SK-N-SH (cell line): Measurements from ENCODE around the gene PEX12. TPM values are rescaled to one million over a fixed set of nuclear protein-coding genes. Genes with fewer than 3 reads are reported as not detected.

Source experiments
- CTCF ChIA-PET: fragments of 300-600, 350-600 bp; formaldehyde crosslinking; extraction: SDS; loops from one replicate; lab custom pipeline; 2021; lab: Yijun Ruan, JAX
- POLR2A ChIA-PET: fragments of 350-600 bp; sonication (Branson Sonifier 250); formaldehyde crosslinking; extraction: SDS; loops from one replicate; lab custom pipeline; 2020; ENCODE audit warnings: antibody characterized with exemption, inconsistent platforms; lab: Yijun Ruan, JAX
- DNase-seq: peaks from one replicate; pipeline ENCODE4 v3.0.0; 2012
- H2AFZ ChIP-seq: fragments of 200-600 bp; sonication (generic); 2 replicates; pipeline ENCODE4 v1.8.1; 2016; ENCODE audit warnings: antibody characterized with exemption, mild to moderate bottlenecking, low read depth
- H3F3A ChIP-seq: fragments of 200-600 bp; sonication (generic); replicated peaks from 2 replicates; pipeline ENCODE3; 2016; ENCODE audit warnings: antibody characterized with exemption, mild to moderate bottlenecking; ENCODE audit not compliant: insufficient read depth
- H3K27ac ChIP-seq, 2 experiments: fragments of 200-500 bp in 1 of 2; fragments of 200-600 bp in 1 of 2; sonication (Bioruptor generic) in 1 of 2; sonication (generic), shearing (Covaris generic) in 1 of 2; 2 replicates each; pipeline versions ENCODE4 v1.5.1 to v1.6.1; 2014 to 2016; ENCODE audit warnings: low read depth in 2 of 2, inconsistent platforms in 1 of 2, low read length in 1 of 2, mild to moderate bottlenecking in 1 of 2, mixed read lengths in 1 of 2
- H3K27me3 ChIP-seq: fragments of 200-600 bp; sonication (generic), shearing (Covaris generic); 2 replicates; pipeline ENCODE4 v1.6.1; 2016; ENCODE audit warnings: mixed run types; ENCODE audit not compliant: insufficient read depth
- H3K36me3 ChIP-seq, 2 experiments: fragments of 200-500 bp in 1 of 2; fragments of 200-600 bp in 1 of 2; sonication (Bioruptor generic) in 1 of 2; sonication (generic) in 1 of 2; replicated peaks in 1 of 2; 2 replicates each; pipeline versions ENCODE3 to v1.5.1; 2014 to 2016; ENCODE audit warnings: low read length in 1 of 2, mild to moderate bottlenecking in 1 of 2; ENCODE audit not compliant: insufficient read depth in 2 of 2, control insufficient read depth in 1 of 2
- H3K4me1 ChIP-seq, 2 experiments: fragments of 200-500 bp in 1 of 2; fragments of 200-600 bp in 1 of 2; sonication (Bioruptor generic) in 1 of 2; sonication (generic), shearing (Covaris generic) in 1 of 2; 2 replicates each; pipeline versions ENCODE4 v1.5.1 to v1.6.1; 2014 to 2016; ENCODE audit warnings: low read depth in 1 of 2, low read length in 1 of 2, mixed run types in 1 of 2; ENCODE audit not compliant: insufficient read depth in 2 of 2, control insufficient read depth in 1 of 2
- H3K4me2 ChIP-seq: fragments of 200-600 bp; sonication (generic), shearing (Covaris generic); 2 replicates; pipeline ENCODE4 v1.6.1; 2017; ENCODE audit warnings: mixed run types
- H3K4me3 ChIP-seq, 2 experiments: fragments of 200-500 bp in 1 of 2; fragments of 200-600 bp in 1 of 2; sonication (Bioruptor generic) in 1 of 2; sonication (generic), shearing (Covaris generic) in 1 of 2; 2 replicates each; pipeline versions ENCODE4 v1.5.1 to v1.8.1; 2014 to 2016; ENCODE audit warnings: low read depth in 2 of 2, inconsistent platforms in 1 of 2, low read length in 1 of 2, mild to moderate bottlenecking in 1 of 2, mixed read lengths in 1 of 2, moderate library complexity in 1 of 2
- H3K79me2 ChIP-seq: fragments of 200-600 bp; sonication (generic); 2 replicates; pipeline ENCODE4 v1.8.1; 2017; ENCODE audit warnings: mild to moderate bottlenecking; ENCODE audit not compliant: insufficient read depth
- H3K9ac ChIP-seq: fragments of 200-600 bp; sonication (generic); 2 replicates; pipeline ENCODE4 v1.6.1; 2017; ENCODE audit warnings: mixed run types
- H3K9me2 ChIP-seq: fragments of 200-600 bp; sonication (generic); 2 replicates; pipeline ENCODE4 v1.6.1; 2017; ENCODE audit warnings: mixed run types
- H3K9me3 ChIP-seq: fragments of 200-600 bp; sonication (generic); 2 replicates; pipeline ENCODE4 v1.6.1; 2017; ENCODE audit warnings: mixed run types, mild to moderate bottlenecking, moderate library complexity
- H4K20me1 ChIP-seq: fragments of 200-600 bp; sonication (generic); 2 replicates; pipeline ENCODE4 v1.6.1; 2017; ENCODE audit warnings: mild to moderate bottlenecking, mixed run types; ENCODE audit not compliant: insufficient read depth
- CHD2 ChIP-seq: fragments of 150-350 bp; IDR thresholded peaks from 2 replicates; pipeline ENCODE4 v1.6.1; 2018; ENCODE audit warnings: low read length; ENCODE audit not compliant: partially characterized antibody
- EP300 ChIP-seq, 2 experiments: IDR thresholded peaks; 2 replicates each; pipeline versions ENCODE4 v1.4.0 to v1.6.1; 2012; ENCODE audit warnings: borderline replicate concordance in 1 of 2, low read depth in 1 of 2, low read length in 1 of 2
- FOSL2 ChIP-seq: IDR thresholded peaks from 2 replicates; pipeline ENCODE4 v1.4.0; 2012; ENCODE audit warnings: low read depth, mild to moderate bottlenecking, moderate library complexity, borderline replicate concordance
- FOXM1 ChIP-seq: IDR thresholded peaks from 2 replicates; pipeline ENCODE4 v1.4.0; 2012; ENCODE audit warnings: low read depth, mild to moderate bottlenecking
- GATA2 ChIP-seq: sonication (generic); formaldehyde crosslinking; IDR thresholded peaks from 2 replicates; pipeline ENCODE4 v1.5.0; 2020; ENCODE audit warnings: mild to moderate bottlenecking, missing genetic modification reagents
- MEF2A ChIP-seq: IDR thresholded peaks from 2 replicates; pipeline ENCODE4 v1.4.0; 2012; ENCODE audit warnings: low read depth, borderline replicate concordance
- MXI1 ChIP-seq: IDR thresholded peaks from 2 replicates; pipeline ENCODE4 v1.6.1; 2012; ENCODE audit warnings: mild to moderate bottlenecking, low read depth, low read length, improper control_type of control experiment
- NFIC ChIP-seq: IDR thresholded peaks from 2 replicates; pipeline ENCODE4 v1.4.0; 2012; ENCODE audit warnings: borderline replicate concordance
- POLR2AphosphoS5 ChIP-seq: IDR thresholded peaks from 2 replicates; pipeline ENCODE4 v1.6.1; 2012; ENCODE audit warnings: low read depth, low read length
- RAD21 ChIP-seq: IDR thresholded peaks from 2 replicates; pipeline ENCODE4 v1.6.1; 2012; ENCODE audit warnings: mild to moderate bottlenecking, low read length
- RCOR1 ChIP-seq: fragments of 150-350 bp; IDR thresholded peaks from 2 replicates; pipeline ENCODE4 v1.6.1; 2017; ENCODE audit warnings: antibody characterized with exemption, low read length
- RFX5 ChIP-seq: IDR thresholded peaks from 2 replicates; pipeline ENCODE4 v1.6.1; 2012; ENCODE audit warnings: mild to moderate bottlenecking, improper control_type of control experiment, low read length
- TEAD4 ChIP-seq: IDR thresholded peaks from 2 replicates; pipeline ENCODE4 v1.4.0; 2012; ENCODE audit warnings: mild to moderate bottlenecking, borderline replicate concordance; ENCODE audit not compliant: insufficient read depth
- YY1 ChIP-seq: IDR thresholded peaks from 2 replicates; pipeline ENCODE4 v1.4.0; 2012; ENCODE audit warnings: low read depth, mild to moderate bottlenecking
- WGBS: methylation state at CpG from one replicate; pipeline ENCODE4 v1.1.6; 2017; ENCODE audit warnings: low lambda C conversion rate; 5-methylcytosine and 5-hydroxymethylcytosine counted together
- polyA plus RNA-seq, 3 experiments: library from polyadenylated mRNA; depleted of rRNA; stranded (reverse); fragments of >200 nt; gene quantifications; 2 replicates each; pipeline ENCODE4 v1.2.3, GENCODE V29; 2012
- TF ChIP-seq, protein P1 (sequence below): fragments of 200-600 bp; sonication (generic); IDR thresholded peaks from 2 replicates; pipeline ENCODE4 v1.6.1; 2017; ENCODE audit warnings: antibody characterized with exemption, mild to moderate bottlenecking, moderate library complexity
- TF ChIP-seq, protein P2 (sequence below): fragments of 150-350 bp; IDR thresholded peaks from 2 replicates; pipeline ENCODE4 v1.6.1; 2016; ENCODE audit warnings: mild to moderate bottlenecking, low read depth, low read length
- TF ChIP-seq, protein P3 (sequence below): fragments of 150-350 bp; IDR thresholded peaks from 2 replicates; pipeline ENCODE4 v1.6.1; 2017; ENCODE audit warnings: antibody characterized with exemption, low read length, low read depth, borderline replicate concordance

PEX12 gene
- polyA plus RNA-seq, 1 of the 3 experiments (the other 2 are of a cell fraction): 4.3 TPM

DNA sequence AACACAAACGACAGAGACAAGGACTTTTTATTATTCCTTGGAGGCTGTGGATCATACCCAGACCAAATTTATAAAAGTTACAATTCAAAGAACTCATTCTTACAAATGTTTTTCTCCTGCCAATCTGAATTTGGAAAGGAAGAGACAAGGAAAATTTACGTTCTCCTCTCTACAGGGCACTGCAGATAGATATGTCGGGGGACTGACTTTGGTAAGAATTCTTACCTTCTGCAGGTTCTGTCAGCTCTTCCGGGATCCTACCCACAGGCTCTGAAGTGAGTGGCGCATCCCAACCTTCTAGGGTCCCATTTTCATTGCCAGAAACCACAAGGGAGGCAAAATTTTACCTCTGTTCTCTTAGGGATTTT is 38.7 kb downstream of the PEX12 start:
- WGBS: 33% methylated on average over 5 of the region's 5 CpGs
- Histone ChIP-seq H3K4me3 (peak overlapping the region in 1 of 2 experiments; percentile 28; a peak in 1 of 4 replicates), H3K4me2 (0 out of 2 replicates have a peak overlapping the region, but pooled peaks have one; percentile 2), H4K20me1 (no peaks in the 10 kb centered on the region), H3K9me3 (no peaks in the 10 kb centered on the region), H3K27me3 (peaks cover 24% of the 10 kb centered on the region), H3K79me2 (no peaks in the 10 kb centered on the region), H3K4me1 (no peaks in the 10 kb centered on the region), H3K9ac (no peak overlapping the region), H3K27ac (no peak overlapping the region), H3F3A (peaks cover 5% of the 10 kb centered on the region), H3K9me2 (no peaks in the 10 kb centered on the region), H3K36me3 (no peaks in the 10 kb centered on the region), H2AFZ (peak overlapping the region; percentile 29; the same call in 1 of the 2 replicates)
- ChIA-PET POLR2A (no interaction called here), CTCF (interaction anchor here (0.5 to 8.9 kb wide), 35 partner anchors 10 to 1121 kb away, joined by 3 to 118 read pairs (median 4); partner anchors contain the start of gene SLFN14)
- no peak for TF ChIP-seq RAD21
- TF ChIP-seq, protein P1, sequence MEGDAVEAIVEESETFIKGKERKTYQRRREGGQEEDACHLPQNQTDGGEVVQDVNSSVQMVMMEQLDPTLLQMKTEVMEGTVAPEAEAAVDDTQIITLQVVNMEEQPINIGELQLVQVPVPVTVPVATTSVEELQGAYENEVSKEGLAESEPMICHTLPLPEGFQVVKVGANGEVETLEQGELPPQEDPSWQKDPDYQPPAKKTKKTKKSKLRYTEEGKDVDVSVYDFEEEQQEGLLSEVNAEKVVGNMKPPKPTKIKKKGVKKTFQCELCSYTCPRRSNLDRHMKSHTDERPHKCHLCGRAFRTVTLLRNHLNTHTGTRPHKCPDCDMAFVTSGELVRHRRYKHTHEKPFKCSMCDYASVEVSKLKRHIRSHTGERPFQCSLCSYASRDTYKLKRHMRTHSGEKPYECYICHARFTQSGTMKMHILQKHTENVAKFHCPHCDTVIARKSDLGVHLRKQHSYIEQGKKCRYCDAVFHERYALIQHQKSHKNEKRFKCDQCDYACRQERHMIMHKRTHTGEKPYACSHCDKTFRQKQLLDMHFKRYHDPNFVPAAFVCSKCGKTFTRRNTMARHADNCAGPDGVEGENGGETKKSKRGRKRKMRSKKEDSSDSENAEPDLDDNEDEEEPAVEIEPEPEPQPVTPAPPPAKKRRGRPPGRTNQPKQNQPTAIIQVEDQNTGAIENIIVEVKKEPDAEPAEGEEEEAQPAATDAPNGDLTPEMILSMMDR: no peak; the same call in 1 of the 2 replicates
- TF ChIP-seq MEF2A: no peak
- DNase-seq: no peak

DNA sequence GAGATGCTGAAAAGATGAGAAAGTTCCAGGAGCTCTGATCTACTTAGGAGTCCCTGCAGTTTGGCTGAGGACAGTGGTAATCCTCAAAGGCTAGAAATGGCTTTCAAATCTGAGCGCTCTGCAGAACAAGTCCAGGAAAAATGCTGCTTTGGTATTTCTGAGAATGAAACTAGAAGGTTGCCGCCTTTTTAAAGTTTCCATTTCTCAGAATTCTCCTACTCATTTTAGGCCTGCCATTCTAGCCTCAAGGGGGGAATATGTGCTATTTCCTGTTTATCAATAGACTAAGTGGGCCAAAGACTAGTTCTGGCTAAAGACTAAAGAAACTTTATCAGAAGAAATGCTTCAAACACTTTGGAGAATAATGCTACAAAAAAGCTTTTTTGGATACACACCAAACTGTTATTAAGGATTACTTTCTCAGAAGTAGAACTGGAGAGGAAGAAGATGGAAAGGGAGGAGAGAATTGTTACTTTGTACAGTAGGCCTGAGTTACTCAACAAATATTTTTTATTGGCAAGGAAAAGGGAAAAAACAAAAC is 40.7 kb downstream of the PEX12 start, which contains the start of gene SLFN12L:
Gene SLFN12L, minus strand, starts transcription at position 78 of the 541 bp plus-strand sequence. CDS start 15,314 bp downstream, outside the sequence.
- H2AFZ ChIP-seq: no peak within 1 kb of the TSS
- TF ChIP-seq GATA2 (CRISPR knock-in tag): no peak
- TF ChIP-seq MXI1: no peak
- no peak for TF ChIP-seq RFX5
- no peak for TF ChIP-seq FOSL2
- TF ChIP-seq, protein P1: no peak
- no peak for TF ChIP-seq MEF2A
- no peak for TF ChIP-seq YY1
- no peak for TF ChIP-seq POLR2AphosphoS5
- no peak for TF ChIP-seq CHD2
- no peak for TF ChIP-seq NFIC
- no peak for TF ChIP-seq TEAD4
- TF ChIP-seq, protein P2, sequence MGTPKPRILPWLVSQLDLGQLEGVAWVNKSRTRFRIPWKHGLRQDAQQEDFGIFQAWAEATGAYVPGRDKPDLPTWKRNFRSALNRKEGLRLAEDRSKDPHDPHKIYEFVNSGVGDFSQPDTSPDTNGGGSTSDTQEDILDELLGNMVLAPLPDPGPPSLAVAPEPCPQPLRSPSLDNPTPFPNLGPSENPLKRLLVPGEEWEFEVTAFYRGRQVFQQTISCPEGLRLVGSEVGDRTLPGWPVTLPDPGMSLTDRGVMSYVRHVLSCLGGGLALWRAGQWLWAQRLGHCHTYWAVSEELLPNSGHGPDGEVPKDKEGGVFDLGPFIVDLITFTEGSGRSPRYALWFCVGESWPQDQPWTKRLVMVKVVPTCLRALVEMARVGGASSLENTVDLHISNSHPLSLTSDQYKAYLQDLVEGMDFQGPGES: no peak
- TF ChIP-seq RAD21: no peak
- TF ChIP-seq EP300 (IDR thresholded peaks at IDR 0.05; ENCODE audit: borderline replicate concordance in 1 of 2, low read depth in 1 of 2, low read length in 1 of 2): no peak
- TF ChIP-seq, protein P3, sequence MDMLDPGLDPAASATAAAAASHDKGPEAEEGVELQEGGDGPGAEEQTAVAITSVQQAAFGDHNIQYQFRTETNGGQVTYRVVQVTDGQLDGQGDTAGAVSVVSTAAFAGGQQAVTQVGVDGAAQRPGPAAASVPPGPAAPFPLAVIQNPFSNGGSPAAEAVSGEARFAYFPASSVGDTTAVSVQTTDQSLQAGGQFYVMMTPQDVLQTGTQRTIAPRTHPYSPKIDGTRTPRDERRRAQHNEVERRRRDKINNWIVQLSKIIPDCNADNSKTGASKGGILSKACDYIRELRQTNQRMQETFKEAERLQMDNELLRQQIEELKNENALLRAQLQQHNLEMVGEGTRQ: no peak
- no peak for TF ChIP-seq RCOR1
- no peak for TF ChIP-seq FOXM1

More for the DNA sequence above, 40.7 kb downstream of the PEX12 start, which contains the start of gene SLFN12L:
- no peak for DNase-seq
- no peaks in the 10 kb centered on the region for H3K36me3 ChIP-seq
- POLR2A ChIA-PET: no interaction called here
- no peaks in the 10 kb centered on the region for H3K9me3 ChIP-seq
- WGBS: 56% methylated on average over 2 of the region's 2 CpGs
- H3K4me2 ChIP-seq: no peak within 1 kb of the TSS
- no peaks in the 10 kb centered on the region for H4K20me1 ChIP-seq
- H3K4me1 ChIP-seq: no peaks in the 10 kb centered on the region
- no peaks in the 10 kb centered on the region for H3K9me2 ChIP-seq
- H3F3A ChIP-seq: peaks cover 5% of the 10 kb centered on the region
- H3K9ac ChIP-seq: no peak within 1 kb of the TSS
- H3K27ac ChIP-seq: no peak within 1 kb of the TSS
- no peak within 1 kb of the TSS for H3K4me3 ChIP-seq
- CTCF ChIA-PET: interaction anchor here (1.0 to 8.9 kb wide), 7 partner anchors 10 to 374 kb away, joined by 3 to 118 read pairs (median 4); no protein-coding TSS in a partner anchor
- H3K27me3 ChIP-seq: peaks cover 28% of the 10 kb centered on the region
- no peaks in the 10 kb centered on the region for H3K79me2 ChIP-seq
